Stomach (tissue), 9 donors: ENCODE results near the gene GATB. TPM values are rescaled to one million over a fixed set of nuclear protein-coding genes. Genes with fewer than 3 reads are reported as not detected.

Source experiments
- DNase-seq, 2 donors: peaks; one replicate each; pipeline versions ENCODE4 v3.0.0 to v3.0.0-alpha.2; 2013 to 2019
- H3K27ac ChIP-seq, 5 donors: fragments of 200-600 bp in 4 of 5; sonication (generic) in 4 of 5; one replicate each; pipeline ENCODE4 v1.5.1; 2013 to 2019; ENCODE audit warnings: mild to moderate bottlenecking in 1 of 5, moderate library complexity in 1 of 5
- H3K27me3 ChIP-seq, 3 donors: fragments of 200-600 bp; sonication (generic); one replicate each; pipeline ENCODE4 v1.5.1; 2017 to 2019; ENCODE audit warnings: mixed run types in 1 of 3
- H3K36me3 ChIP-seq, 4 donors: fragments of 200-600 bp; sonication (generic); 1 replicate in 3 of 4; 2 replicates in 1 of 4; pipeline ENCODE4 v1.5.1; 2016 to 2019
- H3K4me1 ChIP-seq, 4 donors: fragments of 200-600 bp; sonication (generic); one replicate each; pipeline ENCODE4 v1.5.1; 2016 to 2019
- H3K4me3 ChIP-seq, 4 donors: fragments of 200-600 bp; sonication (generic) in 3 of 4; one replicate each; pipeline ENCODE4 v1.5.1; 2016 to 2019; ENCODE audit warnings: mild to moderate bottlenecking in 1 of 4
- H3K9me3 ChIP-seq, 4 donors: fragments of 200-600 bp; sonication (generic); one replicate each; pipeline ENCODE4 v1.5.1; 2016 to 2019
- CTCF ChIP-seq, 7 experiments: fragments of 450-650 bp in 4 of 7; fragments of 200-600 bp in 3 of 7; sonication (generic) in 3 of 7; IDR thresholded peaks; one replicate each; pipeline ENCODE4 v1.5.1; 2016 to 2019; ENCODE audit warnings: antibody characterized with exemption in 7 of 7, control low read depth in 2 of 7, mild to moderate bottlenecking in 1 of 7
- EP300 ChIP-seq: sonication (generic); formaldehyde crosslinking; IDR thresholded peaks from one replicate; pipeline ENCODE4 v1.6.1; 2017; ENCODE audit warnings: antibody characterized with exemption
- POLR2A ChIP-seq, 4 donors: fragments of 450-650 bp; IDR thresholded peaks; one replicate each; pipeline ENCODE4 v1.6.1; 2016; ENCODE audit warnings: antibody characterized with exemption in 4 of 4, control low read depth in 2 of 4, mild to moderate bottlenecking in 1 of 4, moderate library complexity in 1 of 4
- POLR2AphosphoS5 ChIP-seq, 3 donors: sonication (generic); formaldehyde crosslinking; IDR thresholded peaks; one replicate each; pipeline ENCODE4 v1.6.1; 2016; ENCODE audit warnings: antibody characterized with exemption in 3 of 3
- WGBS, 5 donors: extraction: QIAGEN DNeasy Blood & Tissue Kit in 3 of 5; methylation state at CpG; one replicate each; pipeline versions ENCODE4 v1.1.5 to v1.1.7; 2013 to 2018; 5-methylcytosine and 5-hydroxymethylcytosine counted together
- intact Hi-C: fragments of 100-400 bp; cut with DNase I; formaldehyde crosslinking; loops from one replicate; pipeline ENCODE4 v1.15.1; 2023; ENCODE audit warnings: low total_unique reads
- polyA plus RNA-seq, 3 donors: library from polyadenylated mRNA; stranded (reverse); fragments of 200-250 nt; gene quantifications; one replicate each; pipeline ENCODE4 v1.2.3, GENCODE V29; 2013
- total RNA-seq, 5 donors: library from RNA; depleted of rRNA; stranded (reverse); fragments of >200 nt; gene quantifications; one replicate each; pipeline versions ENCODE4 v1.1.0 to v1.2.3, GENCODE V29; 2014 to 2016
- donor health status: healthy with polysubstance abuse.
- donor health status: Bipolar disorder and iron deficiency.
- donor health status: healthy.

GATB gene
- total and polyA plus RNA-seq, 8 donors: 1.8 to 32.2 (median 19.9) TPM

DNA sequence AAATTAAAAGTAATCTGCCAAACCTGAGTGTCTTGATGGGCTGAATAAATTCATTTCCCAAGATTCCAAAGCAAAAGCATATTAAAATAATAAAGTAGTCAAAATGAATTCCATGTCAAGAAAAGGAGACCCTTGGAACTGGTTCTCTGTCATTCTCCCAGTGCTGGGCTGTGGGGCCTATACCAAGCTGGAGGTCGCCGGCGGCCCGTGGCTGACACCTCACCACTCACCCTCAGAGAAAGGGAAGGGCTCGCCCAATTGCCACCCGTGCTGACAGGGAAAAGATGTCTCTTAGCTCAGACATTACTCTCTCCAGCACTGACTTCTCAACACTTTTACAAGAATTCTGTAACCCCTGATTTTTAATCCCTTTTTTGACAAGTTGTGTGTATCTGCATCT is 51.7 kb downstream of the GATB start:
- Histone ChIP-seq H3K4me1 (no peaks in the 10 kb centered on the region), H3K36me3 (peaks cover 3 to 68% (median 43%) of the 10 kb centered on the region in 4 donors), H3K27me3 (no peaks in the 10 kb centered on the region), H3K27ac (no peak overlapping the region), H3K4me3 (no peak overlapping the region), H3K9me3 (no peaks in the 10 kb centered on the region)
- WGBS, 5 donors: 86 to 95% (median 91%) methylated on average over 6 of the region's 6 CpGs
- TF ChIP-seq POLR2AphosphoS5 (IDR thresholded peaks at IDR 0.05) (no peak), EP300 (no peak), CTCF (IDR thresholded peaks at IDR 0.05) (no peak), POLR2A (IDR thresholded peaks at IDR 0.05) (no peak)
- intact Hi-C loops: no loop called here
- no peak for DNase-seq

- no peak for DNase-seq
- H3K27me3 ChIP-seq: no peaks in the 10 kb centered on the region
- TF ChIP-seq POLR2AphosphoS5 (IDR thresholded peaks at IDR 0.05): no peak
- no peak for TF ChIP-seq POLR2A (IDR thresholded peaks at IDR 0.05)
- TF ChIP-seq EP300: no peak
- TF ChIP-seq CTCF (IDR thresholded peaks at IDR 0.05): no peak
- peaks cover 3 to 68% (median 38%) of the 10 kb centered on the region in 4 donors for H3K36me3 ChIP-seq
- no peak overlapping the region for H3K27ac ChIP-seq
- no peaks in the 10 kb centered on the region for H3K4me1 ChIP-seq
- WGBS, 5 donors: 87 to 94% (median 93%) methylated on average over 4 of the region's 4 CpGs
- H3K9me3 ChIP-seq: no peaks in the 10 kb centered on the region
- intact Hi-C loops: no loop called here
- H3K4me3 ChIP-seq: no peak overlapping the region
These were observed 52.7 kb downstream of the GATB start for GRCh38 chr4:151708100-151708499.

DNA sequence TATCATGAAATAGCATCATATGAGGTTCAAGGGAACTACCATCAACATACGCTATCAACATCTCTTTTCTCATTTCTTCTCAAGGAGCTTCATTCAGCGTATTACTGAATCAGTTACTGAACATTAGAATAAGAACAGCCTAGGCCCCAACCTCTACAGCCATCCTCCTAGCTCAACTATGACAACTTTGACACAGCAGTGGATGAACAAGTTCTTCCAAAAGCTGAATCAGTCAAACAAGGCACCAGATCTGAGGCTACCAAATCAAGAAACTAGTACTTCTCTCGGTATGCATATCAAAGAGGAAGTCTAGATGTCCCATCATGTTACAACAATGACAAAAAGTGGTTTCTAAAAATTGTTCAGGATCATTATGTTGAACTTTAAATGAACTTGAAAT is 57.4 kb downstream of the GATB start:
- WGBS, 5 donors: 87 to 100% (median 96%) methylated on average over 3 of the region's 3 CpGs
- Histone ChIP-seq H3K27ac (no peak overlapping the region), H3K4me1 (no peaks in the 10 kb centered on the region), H3K4me3 (no peak overlapping the region), H3K27me3 (no peaks in the 10 kb centered on the region), H3K9me3 (no peaks in the 10 kb centered on the region), H3K36me3 (peaks cover 3 to 94% (median 64%) of the 10 kb centered on the region in 4 donors)
- intact Hi-C loops: no loop called here
- TF ChIP-seq POLR2A (IDR thresholded peaks at IDR 0.05) (no peak), POLR2AphosphoS5 (IDR thresholded peaks at IDR 0.05) (no peak), CTCF (IDR thresholded peaks at IDR 0.05) (no peak), EP300 (no peak)
- no peak for DNase-seq

GRCh38 chr4:151702256-151702655 is 58.6 kb downstream of the GATB start:
- H3K27ac ChIP-seq: no peak overlapping the region
- intact Hi-C loops: no loop called here
- H3K9me3 ChIP-seq: no peaks in the 10 kb centered on the region
- H3K4me3 ChIP-seq: no peak overlapping the region
- peaks cover 0 to 89% (median 60%) of the 10 kb centered on the region in 4 donors for H3K36me3 ChIP-seq
- no peaks in the 10 kb centered on the region for H3K27me3 ChIP-seq
- WGBS, 5 donors: 64 to 84% (median 77%) methylated on average over 4 of the region's 4 CpGs
- TF ChIP-seq POLR2AphosphoS5 (IDR thresholded peaks at IDR 0.05) (no peak), POLR2A (IDR thresholded peaks at IDR 0.05) (no peak), CTCF (IDR thresholded peaks at IDR 0.05) (no peak), EP300 (no peak)
- H3K4me1 ChIP-seq: no peaks in the 10 kb centered on the region
- DNase-seq: no peak
